Neural cell (in vitro differentiated cells): ENCODE data around the gene DCLK1. TPM values are rescaled to one million over a fixed set of nuclear protein-coding genes. Genes with fewer than 3 reads are reported as not detected.

Source experiments
- H2AFZ ChIP-seq: fragments of 200-600, 300-800 bp; sonication (generic), shearing (Covaris generic); 2 replicates; pipeline ENCODE4 v1.6.0; 2014; ENCODE audit warnings: low read depth, mild to moderate bottlenecking, antibody characterized with exemption, low read length, moderate library complexity
- H3F3A ChIP-seq: fragments of 200-600 bp; shearing (Covaris generic); 2 replicates; pipeline ENCODE4 v1.6.1; 2016; ENCODE audit warnings: mild to moderate bottlenecking, moderate library complexity, mixed read lengths, antibody characterized with exemption, low read length; ENCODE audit not compliant: insufficient read depth, poor library complexity, severe bottlenecking
- H3K27ac ChIP-seq: fragments of 200-600, 300-800 bp; sonication (generic), shearing (Covaris generic); 2 replicates; pipeline ENCODE4 v1.5.1; 2014; ENCODE audit warnings: mild to moderate bottlenecking, low read length, moderate library complexity
- H3K27me3 ChIP-seq: fragments of 300-800, 200-600 bp; sonication (generic), shearing (Covaris generic); 2 replicates; pipeline ENCODE4 v1.6.0; 2014; ENCODE audit warnings: mild to moderate bottlenecking, low read depth, low read length, moderate library complexity; ENCODE audit not compliant: insufficient read depth
- H3K36me3 ChIP-seq: fragments of 300-800, 200-600 bp; sonication (generic), shearing (Covaris generic); 2 replicates; pipeline ENCODE4 v1.5.1; 2014; ENCODE audit warnings: mild to moderate bottlenecking, antibody characterized with exemption, low read length, moderate library complexity; ENCODE audit not compliant: insufficient read depth
- H3K4me2 ChIP-seq: fragments of 300-800, 200-600 bp; sonication (generic), shearing (Covaris generic); 2 replicates; pipeline ENCODE4 v1.6.0; 2014; ENCODE audit warnings: mild to moderate bottlenecking, low read length
- H3K4me3 ChIP-seq: fragments of 300-800, 200-600 bp; sonication (generic), shearing (Covaris generic); 2 replicates; pipeline ENCODE4 v1.5.1; 2014; ENCODE audit warnings: mild to moderate bottlenecking, low read length, moderate library complexity
- H3K79me2 ChIP-seq: fragments of 200-600 bp; shearing (Covaris generic); replicated peaks from 2 replicates; pipeline ENCODE4 v1.6.0; 2014; ENCODE audit warnings: mild to moderate bottlenecking, low read length, moderate library complexity; ENCODE audit not compliant: insufficient read depth
- H3K9ac ChIP-seq: fragments of 300-800, 200-600 bp; sonication (generic), shearing (Covaris generic); 2 replicates; pipeline ENCODE4 v1.6.1; 2016; ENCODE audit warnings: mild to moderate bottlenecking, low read length, mixed read lengths
- H3K9me2 ChIP-seq: fragments of 200-600 bp; shearing (Covaris generic); 2 replicates; pipeline ENCODE4 v1.6.1; 2016; ENCODE audit warnings: mild to moderate bottlenecking, low read length, mixed read lengths; ENCODE audit not compliant: insufficient read depth
- H3K9me3 ChIP-seq: fragments of 200-600, 300-800 bp; sonication (generic), shearing (Covaris generic); 2 replicates; pipeline ENCODE4 v1.6.1; 2016; ENCODE audit warnings: mild to moderate bottlenecking, mixed run types, low read length, moderate library complexity, mixed read lengths
- H4K20me1 ChIP-seq: fragments of 200-600 bp; shearing (Covaris generic); 2 replicates; pipeline ENCODE4 v1.6.1; 2016; ENCODE audit warnings: mild to moderate bottlenecking, mixed run types; ENCODE audit not compliant: insufficient read depth
- CTCF ChIP-seq: fragments of 450-650 bp; IDR thresholded peaks from 2 replicates; pipeline ENCODE4 v1.5.1; 2014; ENCODE audit warnings: antibody characterized with exemption, mild to moderate bottlenecking, moderate library complexity; ENCODE audit not compliant: poor library complexity, severe bottlenecking
- EP300 ChIP-seq: fragments of 450-650 bp; conservative IDR thresholded peaks from 2 replicates; pipeline ENCODE4 v1.6.1; 2014; ENCODE audit warnings: antibody characterized with exemption, mild to moderate bottlenecking, moderate library complexity; ENCODE audit not compliant: poor library complexity, severe bottlenecking
- EZH2 ChIP-seq: fragments of 200-600, 300-800 bp; shearing (Covaris generic), sonication (generic); IDR thresholded peaks from 2 replicates; pipeline ENCODE4 v1.6.1; 2014; ENCODE audit warnings: antibody characterized with exemption, low read length, borderline replicate concordance, mild to moderate bottlenecking; ENCODE audit not compliant: insufficient read depth, poor library complexity, severe bottlenecking
- MXI1 ChIP-seq: fragments of 450-650 bp; conservative IDR thresholded peaks from 2 replicates; pipeline ENCODE4 v1.6.1; 2014; ENCODE audit warnings: antibody characterized with exemption, mild to moderate bottlenecking; ENCODE audit not compliant: poor library complexity, severe bottlenecking
- POLR2AphosphoS5 ChIP-seq: IDR thresholded peaks from 2 replicates; pipeline ENCODE4 v1.6.1; 2012
- RAD21 ChIP-seq: fragments of 450-650 bp; conservative IDR thresholded peaks from 2 replicates; pipeline ENCODE4 v1.6.1; 2014; ENCODE audit warnings: antibody characterized with exemption, mild to moderate bottlenecking, moderate library complexity
- SMC3 ChIP-seq: fragments of 450-650 bp; conservative IDR thresholded peaks from 2 replicates; pipeline ENCODE4 v1.6.1; 2014; ENCODE audit warnings: antibody characterized with exemption, mild to moderate bottlenecking, moderate library complexity; ENCODE audit not compliant: poor library complexity
- TAF1 ChIP-seq: IDR thresholded peaks from 2 replicates; pipeline ENCODE4 v1.6.1; 2012; ENCODE audit warnings: low read depth
- polyA plus RNA-seq: library from polyadenylated mRNA; depleted of rRNA; stranded (reverse); fragments of >200 nt; gene quantifications from 2 replicates; pipeline ENCODE4 v1.2.3, GENCODE V29; 2014
- TF ChIP-seq, protein P1 (sequence below): IDR thresholded peaks from 2 replicates; pipeline ENCODE4 v1.6.1; 2012; ENCODE audit warnings: borderline replicate concordance

DCLK1 gene
- polyA plus RNA-seq, 1 donor from 2014 or later = 124 TPM

GRCh38 chr13:35824825-35825224, 306.4 kb downstream of the DCLK1 start:
- H3K79me2 ChIP-seq = no peaks in the 10 kb centered on the region
- H3K9me3 ChIP-seq = no peaks in the 10 kb centered on the region
- H3K9me2 ChIP-seq = no peaks in the 10 kb centered on the region
- no peaks in the 10 kb centered on the region for H3F3A ChIP-seq
- H3K9ac ChIP-seq = no peak overlapping the region
- H3K4me2 ChIP-seq = no peak overlapping the region
- H3K4me3 ChIP-seq = no peak overlapping the region
- TF ChIP-seq POLR2AphosphoS5 = no peak
- TF ChIP-seq TAF1 = no peak
- no peak for TF ChIP-seq RAD21
- no peak overlapping the region for H3K27ac ChIP-seq
- no peaks in the 10 kb centered on the region for H3K27me3 ChIP-seq
- no peak overlapping the region for H2AFZ ChIP-seq
- peaks cover 32% of the 10 kb centered on the region for H3K36me3 ChIP-seq
- H4K20me1 ChIP-seq = no peaks in the 10 kb centered on the region

GRCh38 chr13:35824395-35824794, 306.8 kb downstream of the DCLK1 start:
- no peaks in the 10 kb centered on the region for H3F3A ChIP-seq
- H3K9me3 ChIP-seq = no peaks in the 10 kb centered on the region
- no peaks in the 10 kb centered on the region for H3K9me2 ChIP-seq
- no peak overlapping the region for H3K9ac ChIP-seq
- no peak overlapping the region for H3K4me2 ChIP-seq
- TF ChIP-seq EZH2 (no peak), TAF1 (no peak), EP300 (no peak)
- no peaks in the 10 kb centered on the region for H3K27me3 ChIP-seq
- H3K4me3 ChIP-seq = no peak overlapping the region
- peaks cover 32% of the 10 kb centered on the region for H3K36me3 ChIP-seq
- H3K79me2 ChIP-seq = no peaks in the 10 kb centered on the region
- H3K27ac ChIP-seq = no peak overlapping the region
- no peaks in the 10 kb centered on the region for H4K20me1 ChIP-seq
- no peak overlapping the region for H2AFZ ChIP-seq

GRCh38 chr13:35822666-35823065, 308.5 kb downstream of the DCLK1 start:
- Histone ChIP-seq H3K9ac (no peak overlapping the region), H3K9me3 (no peaks in the 10 kb centered on the region), H3F3A (no peaks in the 10 kb centered on the region), H3K79me2 (no peaks in the 10 kb centered on the region), H3K4me2 (no peak overlapping the region), H3K27ac (no peak overlapping the region), H2AFZ (no peak overlapping the region), H3K4me3 (no peak overlapping the region), H3K36me3 (peaks cover 37% of the 10 kb centered on the region), H3K9me2 (no peaks in the 10 kb centered on the region), H3K27me3 (no peaks in the 10 kb centered on the region), H4K20me1 (no peaks in the 10 kb centered on the region)
- no peak for TF ChIP-seq SMC3
- no peak for TF ChIP-seq EP300
- TF ChIP-seq, protein P1, sequence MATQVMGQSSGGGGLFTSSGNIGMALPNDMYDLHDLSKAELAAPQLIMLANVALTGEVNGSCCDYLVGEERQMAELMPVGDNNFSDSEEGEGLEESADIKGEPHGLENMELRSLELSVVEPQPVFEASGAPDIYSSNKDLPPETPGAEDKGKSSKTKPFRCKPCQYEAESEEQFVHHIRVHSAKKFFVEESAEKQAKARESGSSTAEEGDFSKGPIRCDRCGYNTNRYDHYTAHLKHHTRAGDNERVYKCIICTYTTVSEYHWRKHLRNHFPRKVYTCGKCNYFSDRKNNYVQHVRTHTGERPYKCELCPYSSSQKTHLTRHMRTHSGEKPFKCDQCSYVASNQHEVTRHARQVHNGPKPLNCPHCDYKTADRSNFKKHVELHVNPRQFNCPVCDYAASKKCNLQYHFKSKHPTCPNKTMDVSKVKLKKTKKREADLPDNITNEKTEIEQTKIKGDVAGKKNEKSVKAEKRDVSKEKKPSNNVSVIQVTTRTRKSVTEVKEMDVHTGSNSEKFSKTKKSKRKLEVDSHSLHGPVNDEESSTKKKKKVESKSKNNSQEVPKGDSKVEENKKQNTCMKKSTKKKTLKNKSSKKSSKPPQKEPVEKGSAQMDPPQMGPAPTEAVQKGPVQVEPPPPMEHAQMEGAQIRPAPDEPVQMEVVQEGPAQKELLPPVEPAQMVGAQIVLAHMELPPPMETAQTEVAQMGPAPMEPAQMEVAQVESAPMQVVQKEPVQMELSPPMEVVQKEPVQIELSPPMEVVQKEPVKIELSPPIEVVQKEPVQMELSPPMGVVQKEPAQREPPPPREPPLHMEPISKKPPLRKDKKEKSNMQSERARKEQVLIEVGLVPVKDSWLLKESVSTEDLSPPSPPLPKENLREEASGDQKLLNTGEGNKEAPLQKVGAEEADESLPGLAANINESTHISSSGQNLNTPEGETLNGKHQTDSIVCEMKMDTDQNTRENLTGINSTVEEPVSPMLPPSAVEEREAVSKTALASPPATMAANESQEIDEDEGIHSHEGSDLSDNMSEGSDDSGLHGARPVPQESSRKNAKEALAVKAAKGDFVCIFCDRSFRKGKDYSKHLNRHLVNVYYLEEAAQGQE = no peak
- TF ChIP-seq CTCF = no peak
- TF ChIP-seq MXI1 = no peak
